Peyer's patch (tissue), 4 donors: ENCODE measurements around the gene NAPG. TPM values are rescaled to one million over a fixed set of nuclear protein-coding genes. Genes with fewer than 3 reads are reported as not detected.
"Not testable (repeated sequence)": the region's sequence is repeated elsewhere in the genome, so short reads cannot be mapped to it uniquely, and the experiment has no call there.

Experiments
- DNase-seq, 3 donors: peaks; one replicate each; pipeline ENCODE4 v3.0.0-alpha.2; 2017 to 2019
- H3K27ac ChIP-seq, 4 donors: fragments of 200-600 bp; sonication (generic); one replicate each; pipeline ENCODE4 v1.5.1; 2016 to 2019
- H3K27me3 ChIP-seq, 2 donors: fragments of 200-600 bp; sonication (generic); one replicate each; pipeline ENCODE4 v1.5.1; 2019
- H3K36me3 ChIP-seq, 3 donors: fragments of 200-600 bp; sonication (generic); one replicate each; pipeline ENCODE4 v1.5.1; 2016 to 2019
- H3K4me1 ChIP-seq, 4 donors: fragments of 200-600 bp; sonication (generic); one replicate each; pipeline ENCODE4 v1.5.1; 2016 to 2019
- H3K4me3 ChIP-seq, 4 donors: fragments of 200-600 bp; sonication (generic); 1 replicate in 3 of 4; 2 replicates in 1 of 4; pipeline ENCODE4 v1.5.1; 2016 to 2019; ENCODE audit warnings: mild to moderate bottlenecking in 1 of 4
- H3K9me3 ChIP-seq, 4 donors: fragments of 200-600 bp; sonication (generic); one replicate each; pipeline ENCODE4 v1.5.1; 2016 to 2019; ENCODE audit warnings: mild to moderate bottlenecking in 1 of 4
- POLR2A ChIP-seq, 2 donors: fragments of 450-650 bp; IDR thresholded peaks; one replicate each; pipeline ENCODE4 v1.5.1; 2017; ENCODE audit warnings: antibody characterized with exemption in 2 of 2, mild to moderate bottlenecking in 2 of 2, moderate library complexity in 2 of 2
- total RNA-seq, 4 donors: library from RNA; depleted of rRNA; stranded (reverse); fragments of >200 nt; gene quantifications; one replicate each; pipeline ENCODE4 v1.1.0, GENCODE V29; 2016
- TF ChIP-seq, protein P1 (sequence below), 6 experiments: fragments of 450-650 bp in 4 of 6; fragments of 200-600 bp in 2 of 6; sonication (generic) in 1 of 6; IDR thresholded peaks; one replicate each; pipeline ENCODE4 v1.5.1; 2017 to 2019; ENCODE audit warnings: antibody characterized with exemption in 6 of 6, mild to moderate bottlenecking in 3 of 6, moderate library complexity in 1 of 6

NAPG gene
- total RNA-seq, 4 donors from 2014 or later: 22.8 to 43.8 (median 30.4) TPM

DNA sequence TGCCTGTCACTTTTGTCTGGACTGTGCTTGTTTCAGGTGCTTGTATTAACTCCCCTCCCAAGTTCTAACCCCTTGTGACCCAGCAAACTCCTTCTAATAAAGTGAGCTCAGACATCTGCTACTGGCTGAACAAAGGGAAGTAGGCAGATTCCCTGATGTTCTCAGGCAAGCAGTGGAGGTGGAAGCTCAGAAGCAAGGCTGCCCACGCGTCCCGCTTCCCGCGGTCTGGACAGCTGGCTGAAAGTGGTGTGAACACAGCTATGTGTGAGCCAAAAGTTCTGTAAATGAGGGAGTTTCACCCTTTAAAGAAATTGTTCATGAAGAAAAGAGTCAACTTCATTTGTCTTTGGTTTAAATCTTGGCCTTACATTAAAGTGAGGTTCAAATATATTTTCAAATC is 40.0 kb downstream of the NAPG start:
- Histone ChIP-seq H3K27me3 (no peaks in the 10 kb centered on the region), H3K4me3 (no peak overlapping the region), H3K4me1 (no peaks in the 10 kb centered on the region), H3K9me3 (no peaks in the 10 kb centered on the region), H3K27ac (no peak overlapping the region), H3K36me3 (no peaks in the 10 kb centered on the region)
- TF ChIP-seq, protein P1, sequence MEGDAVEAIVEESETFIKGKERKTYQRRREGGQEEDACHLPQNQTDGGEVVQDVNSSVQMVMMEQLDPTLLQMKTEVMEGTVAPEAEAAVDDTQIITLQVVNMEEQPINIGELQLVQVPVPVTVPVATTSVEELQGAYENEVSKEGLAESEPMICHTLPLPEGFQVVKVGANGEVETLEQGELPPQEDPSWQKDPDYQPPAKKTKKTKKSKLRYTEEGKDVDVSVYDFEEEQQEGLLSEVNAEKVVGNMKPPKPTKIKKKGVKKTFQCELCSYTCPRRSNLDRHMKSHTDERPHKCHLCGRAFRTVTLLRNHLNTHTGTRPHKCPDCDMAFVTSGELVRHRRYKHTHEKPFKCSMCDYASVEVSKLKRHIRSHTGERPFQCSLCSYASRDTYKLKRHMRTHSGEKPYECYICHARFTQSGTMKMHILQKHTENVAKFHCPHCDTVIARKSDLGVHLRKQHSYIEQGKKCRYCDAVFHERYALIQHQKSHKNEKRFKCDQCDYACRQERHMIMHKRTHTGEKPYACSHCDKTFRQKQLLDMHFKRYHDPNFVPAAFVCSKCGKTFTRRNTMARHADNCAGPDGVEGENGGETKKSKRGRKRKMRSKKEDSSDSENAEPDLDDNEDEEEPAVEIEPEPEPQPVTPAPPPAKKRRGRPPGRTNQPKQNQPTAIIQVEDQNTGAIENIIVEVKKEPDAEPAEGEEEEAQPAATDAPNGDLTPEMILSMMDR (IDR thresholded peaks at IDR 0.05): no peak
- TF ChIP-seq POLR2A (IDR thresholded peaks at IDR 0.05): no peak
- DNase-seq: no peak

DNA sequence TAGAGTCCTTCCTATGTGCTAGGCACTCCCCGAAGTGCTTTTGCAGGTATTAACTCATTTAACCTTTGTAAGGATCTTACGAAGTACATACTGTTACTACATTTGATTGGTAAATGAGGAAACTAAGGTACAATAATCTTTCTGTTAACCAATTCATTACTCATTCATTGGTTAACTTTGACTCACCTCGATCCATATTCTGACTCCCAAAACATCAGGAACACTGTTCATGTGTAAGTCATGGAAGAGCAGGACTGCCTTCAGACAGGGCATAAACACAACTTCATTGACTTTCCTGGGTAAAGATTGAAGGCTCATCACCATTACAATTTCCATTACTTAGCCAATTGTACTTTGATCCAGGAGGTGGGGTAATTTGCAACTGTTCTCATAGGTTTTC is 40.6 kb downstream of the NAPG start:
- TF ChIP-seq, protein P1 (IDR thresholded peaks at IDR 0.05): no peak
- TF ChIP-seq POLR2A (IDR thresholded peaks at IDR 0.05): no peak
- no peak overlapping the region for H3K27ac ChIP-seq
- no peak for DNase-seq
- H3K4me3 ChIP-seq: no peak overlapping the region
- no peaks in the 10 kb centered on the region for H3K27me3 ChIP-seq
- no peaks in the 10 kb centered on the region for H3K9me3 ChIP-seq
- no peaks in the 10 kb centered on the region for H3K36me3 ChIP-seq
- no peaks in the 10 kb centered on the region for H3K4me1 ChIP-seq

DNA sequence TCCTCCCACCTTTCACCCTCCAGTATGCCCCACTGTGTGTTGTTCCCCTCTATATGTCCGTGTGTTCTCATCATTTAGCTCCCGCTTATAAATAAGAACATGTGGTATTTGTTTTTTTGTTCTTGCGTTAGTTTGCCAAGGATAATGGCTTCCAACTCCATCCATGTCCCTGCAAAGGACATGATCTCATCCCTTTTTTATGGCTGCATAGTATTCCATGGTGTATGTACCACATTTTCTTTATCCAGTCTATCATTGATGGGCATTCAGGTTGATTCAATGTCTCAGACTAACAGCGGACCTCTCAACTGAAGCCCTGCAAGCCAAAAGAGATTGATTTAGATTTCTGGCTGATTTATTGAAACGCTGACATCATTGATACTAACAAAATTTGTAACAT is 44.1 kb downstream of the NAPG start:
- not testable (repeated sequence) for H3K9me3 ChIP-seq, H3K4me3 ChIP-seq, DNase-seq, H3K4me1 ChIP-seq, H3K36me3 ChIP-seq, H3K27ac ChIP-seq, H3K27me3 ChIP-seq

DNA sequence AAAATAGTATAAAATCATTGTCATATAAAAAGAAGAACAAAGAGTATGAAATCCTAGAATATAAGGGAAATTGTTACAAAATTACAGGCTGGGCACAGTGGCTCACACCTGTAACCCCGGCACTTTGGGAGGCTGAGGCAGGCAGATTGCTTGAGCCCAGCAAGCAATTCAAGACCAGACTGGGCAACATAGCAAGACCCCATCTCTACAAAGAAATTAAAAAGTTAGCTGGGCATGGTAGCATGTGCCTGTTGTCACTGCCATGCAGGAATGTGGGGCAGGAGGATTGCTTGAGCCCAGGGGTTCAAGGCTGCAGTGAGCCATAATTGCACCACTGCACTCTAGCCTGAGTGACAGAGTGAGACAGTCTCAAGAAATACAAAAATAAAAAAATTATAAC is 44.8 kb downstream of the NAPG start:
- Histone ChIP-seq H3K4me1 (no peaks in the 10 kb centered on the region), H3K9me3 (no peaks in the 10 kb centered on the region), H3K36me3 (no peaks in the 10 kb centered on the region), H3K27ac (no peak overlapping the region), H3K27me3 (no peaks in the 10 kb centered on the region), H3K4me3 (no peak overlapping the region)
- TF ChIP-seq POLR2A (IDR thresholded peaks at IDR 0.05): no peak
- TF ChIP-seq, protein P1 (IDR thresholded peaks at IDR 0.05): no peak
- no peak for DNase-seq

DNA sequence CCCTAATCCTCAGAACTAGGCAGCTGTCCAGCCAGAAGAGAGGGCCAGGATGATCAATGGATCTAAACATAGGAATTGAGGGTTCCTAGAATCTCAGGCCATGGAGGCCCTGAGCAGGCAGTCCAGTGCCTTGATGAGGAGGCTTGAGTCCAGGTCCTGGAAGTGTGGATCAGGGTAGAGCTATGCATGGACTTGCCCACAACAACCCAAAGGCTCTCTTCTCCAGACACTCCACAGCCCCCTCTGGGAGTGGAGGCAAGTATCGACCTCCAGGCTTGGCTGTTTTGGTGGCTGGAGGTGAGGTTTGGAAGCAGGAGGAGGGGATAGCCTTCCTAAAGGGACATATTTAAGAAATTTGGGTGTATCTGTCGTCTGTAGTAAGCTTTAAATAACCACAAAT is 45.7 kb downstream of the NAPG start:
- H3K4me1 ChIP-seq: no peaks in the 10 kb centered on the region
- H3K36me3 ChIP-seq: no peaks in the 10 kb centered on the region
- H3K27ac ChIP-seq: no peak overlapping the region
- no peak for DNase-seq
- TF ChIP-seq, protein P1 (IDR thresholded peaks at IDR 0.05): no peak
- no peak for TF ChIP-seq POLR2A (IDR thresholded peaks at IDR 0.05)
- H3K27me3 ChIP-seq: no peaks in the 10 kb centered on the region
- no peaks in the 10 kb centered on the region for H3K9me3 ChIP-seq
- no peak overlapping the region for H3K4me3 ChIP-seq

DNA sequence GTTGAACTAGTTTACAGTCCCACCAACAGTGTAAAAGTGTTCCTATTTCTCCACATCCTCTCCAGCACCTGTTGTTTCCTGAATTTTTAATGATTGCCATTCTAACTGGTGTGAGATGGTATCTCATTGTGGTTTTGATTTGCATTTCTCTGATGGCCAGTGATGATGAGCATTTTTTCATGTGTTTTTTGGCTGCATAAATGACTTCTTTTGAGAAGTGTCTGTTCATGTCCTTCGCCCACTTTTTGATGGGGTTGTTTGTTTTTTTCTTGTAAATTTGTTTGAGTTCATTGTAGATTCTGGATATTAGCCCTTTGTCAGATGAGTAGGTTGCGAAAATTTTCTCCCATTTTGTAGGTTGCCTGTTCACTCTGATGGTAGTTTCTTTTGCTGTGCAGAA is 47.4 kb downstream of the NAPG start:
- DNase-seq, H3K9me3 ChIP-seq, H3K36me3 ChIP-seq, H3K4me3 ChIP-seq, H3K4me1 ChIP-seq, H3K27me3 ChIP-seq, H3K27ac ChIP-seq: not testable (repeated sequence)

DNA sequence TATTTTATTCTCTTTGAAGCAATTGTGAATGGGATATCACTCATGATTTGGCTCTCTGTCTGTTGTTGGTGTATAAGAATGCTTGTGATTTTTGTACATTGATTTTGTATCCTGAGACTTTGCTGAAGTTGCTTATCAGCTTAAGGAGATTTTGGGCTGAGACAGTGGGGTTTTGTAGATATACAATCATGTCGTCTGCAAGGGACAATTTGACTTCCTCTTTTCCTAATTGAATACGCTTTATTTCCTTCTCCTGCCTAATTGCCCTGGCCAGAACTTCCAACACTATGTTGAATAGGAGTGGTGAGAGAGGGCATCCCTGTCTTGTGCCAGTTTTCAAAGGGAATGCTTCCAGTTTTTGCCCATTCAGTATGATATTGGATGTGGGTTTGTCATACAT is 48.6 kb downstream of the NAPG start:
- not testable (repeated sequence) for H3K9me3 ChIP-seq, H3K27me3 ChIP-seq, H3K4me1 ChIP-seq, DNase-seq, H3K27ac ChIP-seq, H3K4me3 ChIP-seq, H3K36me3 ChIP-seq

DNA sequence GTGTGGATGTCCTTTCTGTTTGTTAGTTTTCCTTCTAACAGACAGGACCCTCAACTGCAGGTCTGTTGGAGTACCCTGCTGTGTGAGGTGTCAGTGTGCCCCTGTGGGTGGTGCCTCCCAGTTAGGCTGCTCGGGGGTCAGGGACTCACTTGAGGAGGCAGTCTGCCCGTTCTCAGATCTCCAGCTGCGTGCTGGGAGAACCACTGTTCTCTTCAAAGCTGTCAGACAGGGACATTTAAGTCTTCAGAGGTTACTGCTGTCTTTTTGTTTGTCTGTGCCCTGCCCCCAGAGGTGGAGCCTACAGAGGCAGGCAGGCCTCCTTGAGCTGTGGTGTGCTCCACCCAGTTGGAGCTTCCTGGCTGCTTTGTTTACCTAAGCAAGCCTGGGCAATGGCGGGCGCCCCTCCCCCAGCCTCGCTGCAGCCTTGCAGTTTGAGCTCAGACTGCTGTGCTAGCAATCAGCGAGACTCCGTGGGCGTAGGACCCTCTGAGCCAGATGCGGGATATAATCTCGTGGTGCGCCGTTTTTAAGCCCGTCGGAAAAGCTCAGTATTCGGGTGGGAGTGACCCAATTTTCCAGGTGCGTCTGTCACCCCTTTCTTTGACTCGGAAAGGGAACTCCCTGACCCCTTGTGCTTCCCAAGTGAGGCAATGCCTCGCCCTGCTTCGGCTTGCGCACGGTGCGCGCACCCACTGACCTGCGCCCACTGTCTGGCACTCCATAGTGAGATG is 52.2 kb downstream of the NAPG start:
- not testable (repeated sequence) for DNase-seq, H3K27me3 ChIP-seq, H3K36me3 ChIP-seq, H3K9me3 ChIP-seq, H3K27ac ChIP-seq, H3K4me3 ChIP-seq, H3K4me1 ChIP-seq

DNA sequence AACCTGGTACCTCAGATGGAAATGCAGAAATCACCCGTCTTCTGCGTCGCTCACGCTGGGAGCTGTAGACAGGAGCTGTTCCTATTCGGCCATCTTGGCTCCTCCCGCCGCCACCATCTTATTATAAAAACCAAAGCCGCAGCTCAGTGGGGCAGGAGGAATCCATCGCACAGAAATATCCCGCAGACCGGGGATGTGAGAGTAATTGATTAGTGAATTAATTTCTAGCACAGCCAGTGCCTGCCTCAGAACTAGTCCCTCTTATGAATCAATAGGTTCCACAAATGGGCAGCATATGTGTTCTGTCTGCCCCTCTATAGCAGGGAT is 52.7 kb downstream of the NAPG start:
- not testable (repeated sequence) for H3K27me3 ChIP-seq, H3K4me3 ChIP-seq, H3K9me3 ChIP-seq, H3K36me3 ChIP-seq, H3K4me1 ChIP-seq, H3K27ac ChIP-seq, DNase-seq
